ENCODE data around the gene FANCE. TPM values are rescaled to one million over a fixed set of nuclear protein-coding genes. Genes with fewer than 3 reads are reported as not detected.
"Not testable (repeated sequence)": the region's sequence is repeated elsewhere in the genome, so short reads cannot be mapped to it uniquely, and the experiment has no call there.

The FANCE gene
- polyA plus RNA-seq, 4 donors, result 1.6 to 10.3 (median 3.1) TPM

GRCh38 chr6:35426074-35426473 lies 26.1 kb upstream of the FANCE start:
- H3K27ac ChIP-seq (ENCODE audit: low read depth in 1 of 3, low read length in 2 of 3), result no peak overlapping the region
- H3K4me3 ChIP-seq (ENCODE audit: low read depth in 1 of 3, low read length in 3 of 3), result no peak overlapping the region
- no peaks in the 10 kb centered on the region for H3K27me3 ChIP-seq (ENCODE audit: control insufficient read depth in 3 of 3, insufficient read depth in 3 of 3, low read length in 3 of 3)
- FAIRE-seq (no peak), DNase-seq (no peak)
- peaks cover 11 to 63% (median 15%) of the 10 kb centered on the region in 3 donors for H3K36me3 ChIP-seq (ENCODE audit: control insufficient read depth in 3 of 3, insufficient read depth in 2 of 3, low read depth in 1 of 3, low read length in 3 of 3)
- H3K4me1 ChIP-seq (ENCODE audit: control insufficient read depth in 3 of 3, insufficient read depth in 2 of 3, low read depth in 1 of 3, low read length in 2 of 3), result no peaks in the 10 kb centered on the region
- 70 to 95% (median 83%) methylated on average over 8 of the region's 8 CpGs for WGBS, 3 donors
- peaks cover 0 to 23% of the 10 kb centered on the region in 2 donors for H3K9me3 ChIP-seq (ENCODE audit: control insufficient read depth in 2 of 2, insufficient read depth in 1 of 2, low read depth in 1 of 2, low read length in 1 of 2)

GRCh38 chr6:35427435-35427834 lies 24.7 kb upstream of the FANCE start:
- peaks cover 0 to 23% of the 10 kb centered on the region in 2 donors for H3K9me3 ChIP-seq (ENCODE audit: control insufficient read depth in 2 of 2, insufficient read depth in 1 of 2, low read depth in 1 of 2, low read length in 1 of 2)
- peaks cover 0 to 2% (median 0%) of the 10 kb centered on the region in 3 donors for H3K4me1 ChIP-seq (ENCODE audit: control insufficient read depth in 3 of 3, insufficient read depth in 2 of 3, low read depth in 1 of 3, low read length in 2 of 3)
- H3K27ac ChIP-seq (ENCODE audit: low read depth in 1 of 3, low read length in 2 of 3), result no peak overlapping the region
- H3K4me3 ChIP-seq (ENCODE audit: low read depth in 1 of 3, low read length in 3 of 3), result no peak overlapping the region
- no peaks in the 10 kb centered on the region for H3K27me3 ChIP-seq (ENCODE audit: control insufficient read depth in 3 of 3, insufficient read depth in 3 of 3, low read length in 3 of 3)
- peaks cover 5 to 53% (median 11%) of the 10 kb centered on the region in 3 donors for H3K36me3 ChIP-seq (ENCODE audit: control insufficient read depth in 3 of 3, insufficient read depth in 2 of 3, low read depth in 1 of 3, low read length in 3 of 3)
- no peak for FAIRE-seq
- no peak for DNase-seq
- WGBS, 3 donors, result 90 to 100% (median 98%) methylated on average over 3 to 5 of the region's 5 CpGs

- peaks cover 0 to 2% (median 0%) of the 10 kb centered on the region in 3 donors for H3K4me1 ChIP-seq (ENCODE audit: control insufficient read depth in 3 of 3, insufficient read depth in 2 of 3, low read depth in 1 of 3, low read length in 2 of 3)
- no peak overlapping the region for H3K4me3 ChIP-seq (ENCODE audit: low read depth in 1 of 3, low read length in 3 of 3)
- peaks cover 0 to 23% of the 10 kb centered on the region in 2 donors for H3K9me3 ChIP-seq (ENCODE audit: control insufficient read depth in 2 of 2, insufficient read depth in 1 of 2, low read depth in 1 of 2, low read length in 1 of 2)
- H3K36me3 ChIP-seq (ENCODE audit: control insufficient read depth in 3 of 3, insufficient read depth in 2 of 3, low read depth in 1 of 3, low read length in 3 of 3), result peaks cover 5 to 51% (median 11%) of the 10 kb centered on the region in 3 donors
- FAIRE-seq, result no peak
- no peak for DNase-seq
- no peaks in the 10 kb centered on the region for H3K27me3 ChIP-seq (ENCODE audit: control insufficient read depth in 3 of 3, insufficient read depth in 3 of 3, low read length in 3 of 3)
- no peak overlapping the region for H3K27ac ChIP-seq (ENCODE audit: low read depth in 1 of 3, low read length in 2 of 3)
- WGBS, 3 donors, result 71 to 85% (median 85%) methylated on average over 9 of the region's 9 CpGs
Measured at GRCh38 chr6:35427851-35428321, 24.3 kb upstream of the FANCE start.

GRCh38 chr6:35428421-35429149 lies 23.6 kb upstream of the FANCE start:
- H3K9me3 ChIP-seq (ENCODE audit: control insufficient read depth in 2 of 2, insufficient read depth in 1 of 2, low read depth in 1 of 2, low read length in 1 of 2), result peaks cover 0 to 23% of the 10 kb centered on the region in 2 donors
- FAIRE-seq, result no peak

GRCh38 chr6:35429463-35429862 lies 22.7 kb upstream of the FANCE start:
- Histone ChIP-seq H3K4me3 (ENCODE audit: low read depth in 1 of 3, low read length in 3 of 3) (no peak overlapping the region), H3K27me3 (ENCODE audit: control insufficient read depth in 3 of 3, insufficient read depth in 3 of 3, low read length in 3 of 3) (no peaks in the 10 kb centered on the region), H3K27ac (ENCODE audit: low read depth in 1 of 3, low read length in 2 of 3) (no peak overlapping the region), H3K4me1 (ENCODE audit: control insufficient read depth in 3 of 3, insufficient read depth in 2 of 3, low read depth in 1 of 3, low read length in 2 of 3) (peaks cover 0 to 2% (median 2%) of the 10 kb centered on the region in 3 donors), H3K9me3 (ENCODE audit: control insufficient read depth in 2 of 2, insufficient read depth in 1 of 2, low read depth in 1 of 2, low read length in 1 of 2) (peaks cover 0 to 23% of the 10 kb centered on the region in 2 donors), H3K36me3 (ENCODE audit: control insufficient read depth in 3 of 3, insufficient read depth in 2 of 3, low read depth in 1 of 3, low read length in 3 of 3) (peaks cover 0 to 40% (median 3%) of the 10 kb centered on the region in 3 donors)
- WGBS, 3 donors, result 94 to 98% (median 98%) methylated on average over 2 of the region's 2 CpGs
- FAIRE-seq (no peak), DNase-seq (no peak)

More at GRCh38 chr6:35428421-35429149, 23.6 kb upstream of the FANCE start:
- no peak overlapping the region for H3K4me3 ChIP-seq (ENCODE audit: low read depth in 1 of 3, low read length in 3 of 3)
- peaks cover 0 to 2% (median 0%) of the 10 kb centered on the region in 3 donors for H3K4me1 ChIP-seq (ENCODE audit: control insufficient read depth in 3 of 3, insufficient read depth in 2 of 3, low read depth in 1 of 3, low read length in 2 of 3)
- no peak overlapping the region for H3K27ac ChIP-seq (ENCODE audit: low read depth in 1 of 3, low read length in 2 of 3)
- H3K27me3 ChIP-seq (ENCODE audit: control insufficient read depth in 3 of 3, insufficient read depth in 3 of 3, low read length in 3 of 3), result no peaks in the 10 kb centered on the region
- no peak for DNase-seq
- peaks cover 2 to 49% (median 10%) of the 10 kb centered on the region in 3 donors for H3K36me3 ChIP-seq (ENCODE audit: control insufficient read depth in 3 of 3, insufficient read depth in 2 of 3, low read depth in 1 of 3, low read length in 3 of 3)
- WGBS, 3 donors, result 88 to 95% (median 90%) methylated on average over 10 of the region's 10 CpGs

GRCh38 chr6:35432291-35432690 lies 19.8 kb upstream of the FANCE start:
- DNase-seq (peak in 1 of 2 donors; percentile 87), FAIRE-seq (no peak)
- Histone ChIP-seq H3K27me3 (ENCODE audit: control insufficient read depth in 3 of 3, insufficient read depth in 3 of 3, low read length in 3 of 3) (no peaks in the 10 kb centered on the region), H3K27ac (ENCODE audit: low read depth in 1 of 3, low read length in 2 of 3) (no peak overlapping the region), H3K4me1 (ENCODE audit: control insufficient read depth in 3 of 3, insufficient read depth in 2 of 3, low read depth in 1 of 3, low read length in 2 of 3) (peaks cover 0 to 21% (median 8%) of the 10 kb centered on the region in 3 donors), H3K9me3 (ENCODE audit: control insufficient read depth in 2 of 2, insufficient read depth in 1 of 2, low read depth in 1 of 2, low read length in 1 of 2) (peaks cover 0 to 21% of the 10 kb centered on the region in 2 donors), H3K4me3 (ENCODE audit: low read depth in 1 of 3, low read length in 3 of 3) (no peak overlapping the region), H3K36me3 (ENCODE audit: control insufficient read depth in 3 of 3, insufficient read depth in 2 of 3, low read depth in 1 of 3, low read length in 3 of 3) (peaks cover 0 to 15% (median 0%) of the 10 kb centered on the region in 3 donors)
- 10 to 52% (median 32%) methylated on average over 4 of the region's 4 CpGs for WGBS, 3 donors

- peaks cover 0 to 18% of the 10 kb centered on the region in 2 donors for H3K9me3 ChIP-seq (ENCODE audit: control insufficient read depth in 2 of 2, insufficient read depth in 1 of 2, low read depth in 1 of 2, low read length in 1 of 2)
- not testable (repeated sequence) for H3K27me3 ChIP-seq (ENCODE audit: control insufficient read depth in 3 of 3, insufficient read depth in 3 of 3, low read length in 3 of 3); FAIRE-seq; H3K27ac ChIP-seq (ENCODE audit: low read depth in 1 of 3, low read length in 2 of 3); DNase-seq; H3K4me3 ChIP-seq (ENCODE audit: low read depth in 1 of 3, low read length in 3 of 3)
- H3K4me1 ChIP-seq (ENCODE audit: control insufficient read depth in 3 of 3, insufficient read depth in 2 of 3, low read depth in 1 of 3, low read length in 2 of 3), result peaks cover 0 to 21% (median 8%) of the 10 kb centered on the region in 3 donors
- 53 to 64% (median 59%) methylated on average over 3 of the region's 3 CpGs for WGBS, 3 donors
- peaks cover 0 to 10% (median 0%) of the 10 kb centered on the region in 3 donors for H3K36me3 ChIP-seq (ENCODE audit: control insufficient read depth in 3 of 3, insufficient read depth in 2 of 3, low read depth in 1 of 3, low read length in 3 of 3)
Measured at GRCh38 chr6:35432702-35433101, 19.4 kb upstream of the FANCE start.

GRCh38 chr6:35435074-35435837 lies 16.9 kb upstream of the FANCE start:
- DNase-seq (peak; percentile 68 to 90), FAIRE-seq (no peak)
- H3K27me3 ChIP-seq (ENCODE audit: control insufficient read depth in 3 of 3, insufficient read depth in 3 of 3, low read length in 3 of 3), result no peaks in the 10 kb centered on the region
- peaks cover 0 to 1% of the 10 kb centered on the region in 2 donors for H3K9me3 ChIP-seq (ENCODE audit: control insufficient read depth in 2 of 2, insufficient read depth in 1 of 2, low read depth in 1 of 2, low read length in 1 of 2)
- no peak overlapping the region for H3K4me3 ChIP-seq (ENCODE audit: low read depth in 1 of 3, low read length in 3 of 3)
- 29 to 65% (median 42%) methylated on average over 16 of the region's 16 CpGs for WGBS, 3 donors
- H3K4me1 ChIP-seq (ENCODE audit: control insufficient read depth in 3 of 3, insufficient read depth in 2 of 3, low read depth in 1 of 3, low read length in 2 of 3), result peaks cover 0 to 21% (median 8%) of the 10 kb centered on the region in 3 donors
- H3K27ac ChIP-seq (ENCODE audit: low read depth in 1 of 3, low read length in 2 of 3), result no peak overlapping the region
- H3K36me3 ChIP-seq (ENCODE audit: control insufficient read depth in 3 of 3, insufficient read depth in 2 of 3, low read depth in 1 of 3, low read length in 3 of 3), result no peaks in the 10 kb centered on the region
